Measurements from ENCODE around the gene FBXO3. TPM values are rescaled to one million over a fixed set of nuclear protein-coding genes. Genes with fewer than 3 reads are reported as not detected.
"Not testable (repeated sequence)": the region's sequence is repeated elsewhere in the genome, so short reads cannot be mapped to it uniquely, and the experiment has no call there.

The FBXO3 gene
- total RNA-seq, 1 donor from 2014 or later: 29.7 TPM

- Histone ChIP-seq H3K4me1 (peaks cover 74% of the 10 kb centered on the region), H3K4me3 (no peak overlapping the region)
Observed at GRCh38 chr11:33730716-33731115, 43.6 kb downstream of the FBXO3 start.

GRCh38 chr11:33729072-33729664, 45.2 kb downstream of the FBXO3 start:
- DNase-seq (ENCODE audit: extremely low spot score in 2 of 2); H3K9me3 ChIP-seq; intact Hi-C loops (cut with DNase I): not testable (repeated sequence)

More at GRCh38 chr11:33730716-33731115, 43.6 kb downstream of the FBXO3 start:
- intact Hi-C loops (cut with DNase I): loop anchor here (10.0 kb wide), 1 partner anchor 1864 kb away; no protein-coding TSS in a partner anchor
- Histone ChIP-seq H3K36me3 (no peaks in the 10 kb centered on the region), H3K27me3 (no peaks in the 10 kb centered on the region), H3K9me3 (no peaks in the 10 kb centered on the region), H3K27ac (no peak overlapping the region)
- TF ChIP-seq CTCF (IDR thresholded peaks at IDR 0.05) (no peak), POLR2A (IDR thresholded peaks at IDR 0.05) (no peak), POLR2AphosphoS5 (IDR thresholded peaks at IDR 0.05; ENCODE audit: insufficient read depth in 1 of 2, low read depth in 1 of 2) (no peak)
- DNase-seq (ENCODE audit: extremely low spot score in 2 of 2): no peak

GRCh38 chr11:33727539-33727938, 46.8 kb downstream of the FBXO3 start:
- H3K4me3 ChIP-seq; intact Hi-C loops (cut with DNase I); H3K36me3 ChIP-seq; H3K27ac ChIP-seq; H3K9me3 ChIP-seq; DNase-seq (ENCODE audit: extremely low spot score in 2 of 2); H3K27me3 ChIP-seq: not testable (repeated sequence)
- peaks cover 80% of the 10 kb centered on the region for H3K4me1 ChIP-seq

More at GRCh38 chr11:33729072-33729664, 45.2 kb downstream of the FBXO3 start:
- H3K4me3 ChIP-seq, H3K27me3 ChIP-seq, H3K36me3 ChIP-seq, H3K27ac ChIP-seq: not testable (repeated sequence)
- H3K4me1 ChIP-seq: peaks cover 80% of the 10 kb centered on the region

- DNase-seq (ENCODE audit: extremely low spot score in 2 of 2): no peak
- H3K27me3 ChIP-seq: no peaks in the 10 kb centered on the region
- intact Hi-C loops (cut with DNase I): no loop called here
- H3K27ac ChIP-seq: no peak overlapping the region
- H3K4me3 ChIP-seq: no peak overlapping the region
- H3K4me1 ChIP-seq: peaks cover 80% of the 10 kb centered on the region
- TF ChIP-seq POLR2AphosphoS5 (IDR thresholded peaks at IDR 0.05; ENCODE audit: insufficient read depth in 1 of 2, low read depth in 1 of 2) (no peak), POLR2A (IDR thresholded peaks at IDR 0.05) (no peak), CTCF (IDR thresholded peaks at IDR 0.05) (no peak)
- H3K36me3 ChIP-seq: peaks cover 0 to 16% of the 10 kb centered on the region in 2 donors
- H3K9me3 ChIP-seq: no peaks in the 10 kb centered on the region
Observed at GRCh38 chr11:33725496-33725895, 48.8 kb downstream of the FBXO3 start.

- H3K9me3 ChIP-seq: no peaks in the 10 kb centered on the region
- peaks cover 75% of the 10 kb centered on the region for H3K4me1 ChIP-seq
- DNase-seq (ENCODE audit: extremely low spot score in 2 of 2): no peak
- H3K27me3 ChIP-seq: no peaks in the 10 kb centered on the region
- no peak for TF ChIP-seq POLR2A (IDR thresholded peaks at IDR 0.05)
- TF ChIP-seq POLR2AphosphoS5 (IDR thresholded peaks at IDR 0.05; ENCODE audit: insufficient read depth in 1 of 2, low read depth in 1 of 2): peak in 1 of 2 donors; percentile 72
- TF ChIP-seq CTCF (IDR thresholded peaks at IDR 0.05): no peak
- peaks cover 0 to 22% of the 10 kb centered on the region in 2 donors for H3K36me3 ChIP-seq
- H3K4me3 ChIP-seq: no peak overlapping the region
- intact Hi-C loops (cut with DNase I): no loop called here
- H3K27ac ChIP-seq: peak overlapping the region; percentile 75
Observed at GRCh38 chr11:33724644-33725035, 49.7 kb downstream of the FBXO3 start.

- Histone ChIP-seq H3K27me3 (no peaks in the 10 kb centered on the region), H3K27ac (peak overlapping the region; percentile 75), H3K36me3 (peaks cover 0 to 35% of the 10 kb centered on the region in 2 donors), H3K9me3 (no peaks in the 10 kb centered on the region), H3K4me1 (peaks cover 74% of the 10 kb centered on the region), H3K4me3 (no peak overlapping the region)
- intact Hi-C loops (cut with DNase I): no loop called here
- peak in 1 of 2 donors; percentile 65 for TF ChIP-seq POLR2AphosphoS5 (IDR thresholded peaks at IDR 0.05; ENCODE audit: insufficient read depth in 1 of 2, low read depth in 1 of 2)
- no peak for TF ChIP-seq CTCF (IDR thresholded peaks at IDR 0.05)
- no peak for TF ChIP-seq POLR2A (IDR thresholded peaks at IDR 0.05)
- DNase-seq (ENCODE audit: extremely low spot score in 2 of 2): no peak
Observed at GRCh38 chr11:33723238-33723881, 51.0 kb downstream of the FBXO3 start.
